Measurements from ENCODE around the gene COG7. TPM values are rescaled to one million over a fixed set of nuclear protein-coding genes. Genes with fewer than 3 reads are reported as not detected.
"Not testable (repeated sequence)": the region's sequence is repeated elsewhere in the genome, so short reads cannot be mapped to it uniquely, and the experiment has no call there.

The COG7 gene
- total RNA-seq, 1 experiment from 2014 or later: 22.1 TPM

- Histone ChIP-seq H3K9ac (ENCODE audit: low read length) (no peak overlapping the region), H3K79me2 (ENCODE audit: insufficient read depth, low read length) (no peaks in the 10 kb centered on the region), H4K20me1 (ENCODE audit: insufficient read depth) (no peaks in the 10 kb centered on the region), H3K4me1 (ENCODE audit: control insufficient read depth in 1 of 2, insufficient read depth in 2 of 2, low read length in 2 of 2) (peaks cover 6 to 11% of the 10 kb centered on the region in 2 experiments; a peak in 3 of 4 replicates), H3K4me3 (replicated peaks in 1 of 2; ENCODE audit: low read depth in 1 of 2, low read length in 2 of 2) (no peak overlapping the region), H3K27ac (ENCODE audit: low read depth, low read length) (no peak overlapping the region), H3K27me3 (ENCODE audit: insufficient read depth, low read length) (no peaks in the 10 kb centered on the region), H3K9me2 (ENCODE audit: insufficient read depth) (no peaks in the 10 kb centered on the region), H2AFZ (ENCODE audit: low read depth, low read length, poor library complexity, severe bottlenecking) (no peak overlapping the region), H3K36me3 (ENCODE audit: control insufficient read depth in 1 of 2, insufficient read depth in 2 of 2, low read length in 2 of 2) (no peaks in the 10 kb centered on the region), H3K9me3 (ENCODE audit: control insufficient read depth in 1 of 2, insufficient read depth in 1 of 2, low read depth in 1 of 2, low read length in 2 of 2) (no peaks in the 10 kb centered on the region), H3K4me2 (ENCODE audit: low read length) (no peak overlapping the region)
- DNase-seq (ENCODE audit: low read depth, low spot score): no peak
- ChIA-PET RAD21 (ENCODE audit: low non-redundant PET in 1 of 2, low total read pairs in 2 of 2, uncharacterized antibody in 2 of 2, unreplicated experiment in 2 of 2) (no interaction called here), POLR2A (no interaction called here), CTCF (no interaction called here)
- ATAC-seq: no peak
- TF ChIP-seq RAD21 (IDR thresholded peaks at IDR 0.05; ENCODE audit: low read depth): no peak
- TF ChIP-seq YY1 (IDR thresholded peaks at IDR 0.05; ENCODE audit: extremely low read depth, insufficient replicate concordance, low read depth, low read length): no peak
- no peak for TF ChIP-seq TCF7L2 (IDR thresholded peaks at IDR 0.05; ENCODE audit: borderline replicate concordance, extremely low read depth, insufficient read depth, insufficient read length)
- TF ChIP-seq MAX (IDR thresholded peaks at IDR 0.05): no peak
- no peak for TF ChIP-seq EZH2phosphoT487 (IDR thresholded peaks at IDR 0.05; ENCODE audit: borderline replicate concordance)
- no peak for TF ChIP-seq ZNF274 (IDR thresholded peaks at IDR 0.05; ENCODE audit: low read depth, low read length)
- TF ChIP-seq SRF (IDR thresholded peaks at IDR 0.05; ENCODE audit: low read depth): no peak
- no peak for TF ChIP-seq JUND (IDR thresholded peaks at IDR 0.05)
- no peak for TF ChIP-seq ELF1 (IDR thresholded peaks at IDR 0.05; ENCODE audit: borderline replicate concordance, low read depth)
- no peak for TF ChIP-seq CTCF (IDR thresholded peaks at IDR 0.05 in 2 of 3, conservative IDR thresholded peaks at IDR 0.05 in 1 of 3; ENCODE audit: borderline replicate concordance in 1 of 3, insufficient read depth in 1 of 3, low read depth in 2 of 3, low read length in 2 of 3)
- no peak for TF ChIP-seq CEBPB (IDR thresholded peaks at IDR 0.05; ENCODE audit: low read depth)
- TF ChIP-seq SIN3A (IDR thresholded peaks at IDR 0.05; ENCODE audit: low read depth): no peak
- TF ChIP-seq CBX3 (IDR thresholded peaks at IDR 0.05; ENCODE audit: low read depth): no peak
- no peak for TF ChIP-seq POLR2A (IDR thresholded peaks at IDR 0.05; ENCODE audit: borderline replicate concordance, extremely low read depth, insufficient read depth, insufficient read length)
- TF ChIP-seq, protein P1, sequence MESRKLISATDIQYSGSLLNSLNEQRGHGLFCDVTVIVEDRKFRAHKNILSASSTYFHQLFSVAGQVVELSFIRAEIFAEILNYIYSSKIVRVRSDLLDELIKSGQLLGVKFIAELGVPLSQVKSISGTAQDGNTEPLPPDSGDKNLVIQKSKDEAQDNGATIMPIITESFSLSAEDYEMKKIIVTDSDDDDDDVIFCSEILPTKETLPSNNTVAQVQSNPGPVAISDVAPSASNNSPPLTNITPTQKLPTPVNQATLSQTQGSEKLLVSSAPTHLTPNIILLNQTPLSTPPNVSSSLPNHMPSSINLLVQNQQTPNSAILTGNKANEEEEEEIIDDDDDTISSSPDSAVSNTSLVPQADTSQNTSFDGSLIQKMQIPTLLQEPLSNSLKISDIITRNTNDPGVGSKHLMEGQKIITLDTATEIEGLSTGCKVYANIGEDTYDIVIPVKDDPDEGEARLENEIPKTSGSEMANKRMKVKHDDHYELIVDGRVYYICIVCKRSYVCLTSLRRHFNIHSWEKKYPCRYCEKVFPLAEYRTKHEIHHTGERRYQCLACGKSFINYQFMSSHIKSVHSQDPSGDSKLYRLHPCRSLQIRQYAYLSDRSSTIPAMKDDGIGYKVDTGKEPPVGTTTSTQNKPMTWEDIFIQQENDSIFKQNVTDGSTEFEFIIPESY (IDR thresholded peaks at IDR 0.05; ENCODE audit: extremely low read depth, insufficient replicate concordance, low read length): no peak
- TF ChIP-seq POLR2AphosphoS5 (IDR thresholded peaks at IDR 0.05; ENCODE audit: low read depth, low read length): no peak
- no peak for TF ChIP-seq SP1 (IDR thresholded peaks at IDR 0.05; ENCODE audit: low read depth)
- intact Hi-C loops (cut with micrococcal nuclease): no loop called here
- BruUV-seq (replicated peaks): no TSS peak
Measured at GRCh38 chr16:23367564-23367963, 85.4 kb downstream of the COG7 start.

DNA sequence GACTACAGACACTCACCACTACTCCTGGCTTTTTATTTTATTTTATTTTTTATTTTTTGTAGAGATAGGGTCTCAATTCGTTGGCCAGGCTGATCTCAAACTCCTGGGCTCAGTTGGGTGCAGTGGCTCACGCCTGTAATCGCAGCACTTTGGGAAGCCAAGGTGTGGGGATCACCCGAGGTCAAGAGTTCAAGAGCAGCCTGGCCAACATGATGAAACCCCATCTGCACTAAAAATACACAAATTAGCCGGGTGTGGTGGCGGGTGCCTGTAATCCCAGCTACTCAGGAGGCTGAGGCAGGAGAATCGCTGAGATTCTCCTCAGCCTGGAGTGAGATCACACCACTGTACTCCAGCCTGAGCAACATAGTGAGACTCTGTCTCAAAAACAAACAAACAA lies 86.6 kb downstream of the COG7 start:
- H3K9ac ChIP-seq (ENCODE audit: low read length); H3K79me2 ChIP-seq (ENCODE audit: insufficient read depth, low read length); RAD21 ChIA-PET (ENCODE audit: low non-redundant PET in 1 of 2, low total read pairs in 2 of 2, uncharacterized antibody in 2 of 2, unreplicated experiment in 2 of 2); H3K4me3 ChIP-seq (replicated peaks in 1 of 2; ENCODE audit: low read depth in 1 of 2, low read length in 2 of 2); H2AFZ ChIP-seq (ENCODE audit: low read depth, low read length, poor library complexity, severe bottlenecking); H3K36me3 ChIP-seq (ENCODE audit: control insufficient read depth in 1 of 2, insufficient read depth in 2 of 2, low read length in 2 of 2); H3K4me2 ChIP-seq (ENCODE audit: low read length); H3K9me2 ChIP-seq (ENCODE audit: insufficient read depth); H3K9me3 ChIP-seq (ENCODE audit: control insufficient read depth in 1 of 2, insufficient read depth in 1 of 2, low read depth in 1 of 2, low read length in 2 of 2); H3K27ac ChIP-seq (ENCODE audit: low read depth, low read length); BruUV-seq (replicated peaks); intact Hi-C loops (cut with micrococcal nuclease); POLR2A ChIA-PET; ATAC-seq; DNase-seq (ENCODE audit: low read depth, low spot score); H3K27me3 ChIP-seq (ENCODE audit: insufficient read depth, low read length); CTCF ChIA-PET; H4K20me1 ChIP-seq (ENCODE audit: insufficient read depth): not testable (repeated sequence)
- peaks cover 6 to 11% of the 10 kb centered on the region in 2 experiments; a peak in 3 of 4 replicates for H3K4me1 ChIP-seq (ENCODE audit: control insufficient read depth in 1 of 2, insufficient read depth in 2 of 2, low read length in 2 of 2)

Measured in HCT116 (cell line).